IPS-18a (cell line): Measurements from ENCODE around the gene BRF1.
A peak's percentile ranks its signal among the peaks of the same experiment; 100 is the strongest.

Experiments
- H3K27ac ChIP-seq: one replicate; pipeline ENCODE4 v1.5.1; 2013; ENCODE audit warnings: low read length
- H3K27me3 ChIP-seq: one replicate; pipeline ENCODE4 v1.6.1; 2013; ENCODE audit warnings: mild to moderate bottlenecking, low read length; ENCODE audit not compliant: control insufficient read depth, insufficient read depth
- H3K36me3 ChIP-seq: one replicate; pipeline ENCODE4 v1.6.1; 2013; ENCODE audit warnings: low read depth, low read length; ENCODE audit not compliant: control insufficient read depth
- H3K4me1 ChIP-seq: one replicate; pipeline ENCODE4 v1.6.1; 2013; ENCODE audit warnings: low read depth, low read length; ENCODE audit not compliant: control insufficient read depth
- H3K4me3 ChIP-seq: one replicate; pipeline ENCODE4 v1.5.1; 2013; ENCODE audit warnings: low read length
- H3K9ac ChIP-seq: one replicate; pipeline ENCODE4 v1.6.1; 2013; ENCODE audit warnings: mild to moderate bottlenecking, low read length, moderate library complexity
- H3K9me3 ChIP-seq: one replicate; pipeline ENCODE4 v1.6.1; 2013; ENCODE audit warnings: low read depth, low read length; ENCODE audit not compliant: control insufficient read depth

BRF1 gene

GRCh38 chr14:105168093-105168420 lies 132.7 kb downstream of the BRF1 start:
- Histone ChIP-seq H3K4me1 (peaks cover 9% of the 10 kb centered on the region), H3K36me3 (no peaks in the 10 kb centered on the region), H3K9me3 (no peaks in the 10 kb centered on the region), H3K4me3 (peak overlapping the region; percentile 43), H3K9ac (no peak overlapping the region), H3K27me3 (peaks cover 29% of the 10 kb centered on the region), H3K27ac (no peak overlapping the region)

- Histone ChIP-seq H3K36me3 (no peaks in the 10 kb centered on the region), H3K9me3 (no peaks in the 10 kb centered on the region), H3K9ac (no peak overlapping the region), H3K27me3 (peaks cover 29% of the 10 kb centered on the region), H3K27ac (no peak overlapping the region), H3K4me3 (peak overlapping the region; percentile 43), H3K4me1 (peaks cover 9% of the 10 kb centered on the region)
These were observed 133.3 kb downstream of the BRF1 start for GRCh38 chr14:105167303-105168092.

GRCh38 chr14:105166571-105167302 lies 134.1 kb downstream of the BRF1 start:
- H3K4me3 ChIP-seq, result no peak overlapping the region

GRCh38 chr14:105165761-105166485 lies 134.9 kb downstream of the BRF1 start:
- no peak overlapping the region for H3K27ac ChIP-seq
- peaks cover 29% of the 10 kb centered on the region for H3K27me3 ChIP-seq
- no peak overlapping the region for H3K9ac ChIP-seq
- H3K36me3 ChIP-seq, result no peaks in the 10 kb centered on the region
- H3K9me3 ChIP-seq, result no peaks in the 10 kb centered on the region
- peaks cover 6% of the 10 kb centered on the region for H3K4me1 ChIP-seq
- H3K4me3 ChIP-seq, result no peak overlapping the region

More at GRCh38 chr14:105166571-105167302, 134.1 kb downstream of the BRF1 start:
- no peaks in the 10 kb centered on the region for H3K36me3 ChIP-seq
- H3K27me3 ChIP-seq, result peaks cover 29% of the 10 kb centered on the region
- H3K4me1 ChIP-seq, result peaks cover 9% of the 10 kb centered on the region
- no peak overlapping the region for H3K9ac ChIP-seq
- H3K9me3 ChIP-seq, result no peaks in the 10 kb centered on the region
- no peak overlapping the region for H3K27ac ChIP-seq

GRCh38 chr14:105165134-105165704 lies 135.6 kb downstream of the BRF1 start:
- Histone ChIP-seq H3K4me3 (no peak overlapping the region), H3K36me3 (no peaks in the 10 kb centered on the region), H3K4me1 (peaks cover 5% of the 10 kb centered on the region), H3K27ac (no peak overlapping the region), H3K27me3 (peaks cover 29% of the 10 kb centered on the region), H3K9ac (no peak overlapping the region), H3K9me3 (no peaks in the 10 kb centered on the region)

GRCh38 chr14:105163040-105163742 lies 137.6 kb downstream of the BRF1 start:
- peaks cover 19% of the 10 kb centered on the region for H3K27me3 ChIP-seq
- no peaks in the 10 kb centered on the region for H3K36me3 ChIP-seq
- H3K4me3 ChIP-seq, result no peak overlapping the region
- H3K9me3 ChIP-seq, result no peaks in the 10 kb centered on the region
- no peak overlapping the region for H3K9ac ChIP-seq
- no peak overlapping the region for H3K27ac ChIP-seq
- H3K4me1 ChIP-seq, result no peaks in the 10 kb centered on the region

GRCh38 chr14:105162669-105162979 lies 138.2 kb downstream of the BRF1 start:
- Histone ChIP-seq H3K4me1 (no peaks in the 10 kb centered on the region), H3K9ac (no peak overlapping the region), H3K27me3 (peaks cover 16% of the 10 kb centered on the region), H3K9me3 (no peaks in the 10 kb centered on the region), H3K36me3 (no peaks in the 10 kb centered on the region), H3K4me3 (no peak overlapping the region), H3K27ac (no peak overlapping the region)

- no peak overlapping the region for H3K4me3 ChIP-seq
- peaks cover 12% of the 10 kb centered on the region for H3K27me3 ChIP-seq
- H3K27ac ChIP-seq, result no peak overlapping the region
- H3K9ac ChIP-seq, result no peak overlapping the region
- H3K36me3 ChIP-seq, result no peaks in the 10 kb centered on the region
- H3K4me1 ChIP-seq, result no peaks in the 10 kb centered on the region
- H3K9me3 ChIP-seq, result no peaks in the 10 kb centered on the region
These were observed 138.7 kb downstream of the BRF1 start for GRCh38 chr14:105161964-105162668.

GRCh38 chr14:105161309-105161708 lies 139.5 kb downstream of the BRF1 start:
- no peak overlapping the region for H3K9ac ChIP-seq
- H3K36me3 ChIP-seq, result no peaks in the 10 kb centered on the region
- H3K27ac ChIP-seq, result no peak overlapping the region
- no peak overlapping the region for H3K4me3 ChIP-seq
- peaks cover 4% of the 10 kb centered on the region for H3K27me3 ChIP-seq
- no peaks in the 10 kb centered on the region for H3K4me1 ChIP-seq
- H3K9me3 ChIP-seq, result no peaks in the 10 kb centered on the region

- H3K4me1 ChIP-seq, result no peaks in the 10 kb centered on the region
- H3K27ac ChIP-seq, result no peak overlapping the region
- H3K36me3 ChIP-seq, result no peaks in the 10 kb centered on the region
- H3K9me3 ChIP-seq, result no peaks in the 10 kb centered on the region
- no peak overlapping the region for H3K9ac ChIP-seq
- H3K27me3 ChIP-seq, result no peaks in the 10 kb centered on the region
- no peak overlapping the region for H3K4me3 ChIP-seq
These were observed 140.0 kb downstream of the BRF1 start for GRCh38 chr14:105160776-105161175.
